CD4-positive, alpha-beta T cell (primary cell): Measurements from ENCODE around the gene TMEM170A. TPM values are rescaled to one million over a fixed set of nuclear protein-coding genes. Genes with fewer than 3 reads are reported as not detected.

Experiments used
- ATAC-seq: fragments of 200-7000 bp; cut with Tn5 transposase; one replicate; pipeline ENCODE4 v1.10.0; 2022; ENCODE audit warnings: mild to moderate bottlenecking; ENCODE audit not compliant: poor library complexity
- CTCF ChIA-PET: fragments of 350-600 bp; sonication (Branson Sonifier 250); formaldehyde crosslinking; loops from one replicate; lab custom pipeline; 2021; ENCODE audit warnings: antibody characterized with exemption, inconsistent platforms; lab: Charles Lee
- POLR2A ChIA-PET: fragments of 350-600 bp; sonication (Branson Sonifier 250); formaldehyde crosslinking; loops from one replicate; lab custom pipeline; 2021; ENCODE audit warnings: antibody characterized with exemption, inconsistent platforms; lab: Charles Lee
- DNase-seq, 14 experiments: peaks; one replicate each; pipeline ENCODE4 v3.0.0-alpha.2; 2013 to 2020; ENCODE audit warnings: mixed read lengths in 2 of 14
- H3K27ac ChIP-seq, 2 donors: one replicate each; pipeline versions ENCODE4 v1.5.1 to v1.7.0; 2013; ENCODE audit warnings: low read length in 2 of 2, low read depth in 1 of 2, mild to moderate bottlenecking in 1 of 2
- H3K27me3 ChIP-seq, 2 experiments: 1 replicate in 1 of 2; 2 replicates in 1 of 2; pipeline versions ENCODE4 v1.6.1 to v1.7.0; 2013; ENCODE audit warnings: low read length in 2 of 2, control low read depth in 1 of 2, mild to moderate bottlenecking in 1 of 2, moderate library complexity in 1 of 2; ENCODE audit not compliant: insufficient read depth in 2 of 2, control insufficient read depth in 1 of 2
- H3K36me3 ChIP-seq: one replicate; pipeline ENCODE4 v1.6.1; 2013; ENCODE audit warnings: low read length, control low read depth; ENCODE audit not compliant: insufficient read depth
- H3K4me1 ChIP-seq: one replicate; pipeline ENCODE4 v1.6.1; 2013; ENCODE audit warnings: low read length, control low read depth; ENCODE audit not compliant: insufficient read depth
- H3K4me3 ChIP-seq: one replicate; pipeline ENCODE4 v1.5.1; 2013; ENCODE audit warnings: mild to moderate bottlenecking, low read length, moderate library complexity
- H3K9me3 ChIP-seq, 2 experiments: 1 replicate in 1 of 2; 2 replicates in 1 of 2; pipeline versions ENCODE4 v1.6.1 to v1.7.0; 2013; ENCODE audit warnings: low read length in 2 of 2, mild to moderate bottlenecking in 2 of 2, control low read depth in 1 of 2, moderate library complexity in 1 of 2; ENCODE audit not compliant: control insufficient read depth in 1 of 2, insufficient read depth in 1 of 2
- H3K27ac Mint-ChIP-seq: one replicate; pipeline ENCODE4 v1.8.0; 2020; ENCODE audit warnings: mixed read lengths
- H3K27me3 Mint-ChIP-seq: one replicate; pipeline ENCODE4 v1.8.0; 2021; ENCODE audit warnings: mixed read lengths
- H3K36me3 Mint-ChIP-seq: one replicate; pipeline ENCODE4 v1.8.0; 2021; ENCODE audit warnings: low read depth, mixed read lengths
- H3K4me1 Mint-ChIP-seq: one replicate; pipeline ENCODE4 v1.8.0; 2021; ENCODE audit warnings: low read depth, mixed read lengths
- H3K4me3 Mint-ChIP-seq: one replicate; pipeline ENCODE4 v1.8.0; 2020; ENCODE audit warnings: mild to moderate bottlenecking, mixed read lengths
- H3K9me3 Mint-ChIP-seq: one replicate; pipeline ENCODE4 v1.8.0; 2020; ENCODE audit warnings: mixed read lengths
- intact Hi-C, 2 experiments: fragments of 100-400 bp; cut with DNase I in 1 of 2; cut with micrococcal nuclease in 1 of 2; formaldehyde crosslinking; loops; one replicate each; pipeline versions ENCODE4 v1.15.1 to v1.9.0; 2023 to 2025; cut with DNase I, micrococcal nuclease
- total RNA-seq, 174 experiments: library from RNA in 2 of 174; stranded (reverse) in 2 of 174; gene quantifications; one replicate each; pipeline ENCODE4 v1.2.3 and lab custom pipeline; 2021 to 2026
- TF ChIP-seq, protein P1 (sequence below): fragments of 200-600 bp; IDR thresholded peaks from one replicate; pipeline ENCODE4 v1.8.0; 2022; ENCODE audit warnings: antibody characterized with exemption, mild to moderate bottlenecking

Gene TMEM170A
- total RNA-seq, 2 experiments from 2014 or later: 34.3 to 37.8 TPM

DNA sequence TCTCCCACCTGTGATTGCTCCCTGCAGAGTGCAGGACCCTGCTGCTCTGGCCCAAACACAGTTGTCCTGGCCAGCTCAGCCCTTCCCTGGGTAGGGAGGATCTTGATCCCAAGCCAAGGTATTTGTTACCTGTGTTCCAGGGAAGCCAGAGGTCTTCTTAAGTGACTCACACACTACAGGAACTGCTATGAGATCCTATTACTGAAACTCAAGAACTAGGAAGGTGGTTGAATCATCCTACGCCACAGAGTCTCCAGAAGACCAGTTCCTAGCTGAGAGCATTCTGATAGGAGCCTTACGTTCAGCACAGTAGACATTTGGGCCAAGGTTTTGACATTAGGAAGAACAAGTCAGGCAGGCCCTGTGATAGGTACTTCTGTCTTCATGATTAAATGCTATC lies 18.7 kb upstream of the TMEM170A start:
- Mint-ChIP-seq H3K4me1 (no peaks in the 10 kb centered on the region), H3K36me3 (no peaks in the 10 kb centered on the region), H3K9me3 (no peaks in the 10 kb centered on the region), H3K27ac (no peak overlapping the region), H3K4me3 (no peak overlapping the region), H3K27me3 (peaks cover 24% of the 10 kb centered on the region)
- POLR2A ChIA-PET: no interaction called here
- DNase-seq (no peak), ATAC-seq (no peak)
- TF ChIP-seq, protein P1, sequence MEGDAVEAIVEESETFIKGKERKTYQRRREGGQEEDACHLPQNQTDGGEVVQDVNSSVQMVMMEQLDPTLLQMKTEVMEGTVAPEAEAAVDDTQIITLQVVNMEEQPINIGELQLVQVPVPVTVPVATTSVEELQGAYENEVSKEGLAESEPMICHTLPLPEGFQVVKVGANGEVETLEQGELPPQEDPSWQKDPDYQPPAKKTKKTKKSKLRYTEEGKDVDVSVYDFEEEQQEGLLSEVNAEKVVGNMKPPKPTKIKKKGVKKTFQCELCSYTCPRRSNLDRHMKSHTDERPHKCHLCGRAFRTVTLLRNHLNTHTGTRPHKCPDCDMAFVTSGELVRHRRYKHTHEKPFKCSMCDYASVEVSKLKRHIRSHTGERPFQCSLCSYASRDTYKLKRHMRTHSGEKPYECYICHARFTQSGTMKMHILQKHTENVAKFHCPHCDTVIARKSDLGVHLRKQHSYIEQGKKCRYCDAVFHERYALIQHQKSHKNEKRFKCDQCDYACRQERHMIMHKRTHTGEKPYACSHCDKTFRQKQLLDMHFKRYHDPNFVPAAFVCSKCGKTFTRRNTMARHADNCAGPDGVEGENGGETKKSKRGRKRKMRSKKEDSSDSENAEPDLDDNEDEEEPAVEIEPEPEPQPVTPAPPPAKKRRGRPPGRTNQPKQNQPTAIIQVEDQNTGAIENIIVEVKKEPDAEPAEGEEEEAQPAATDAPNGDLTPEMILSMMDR: no peak
- Histone ChIP-seq H3K4me1 (no peaks in the 10 kb centered on the region), H3K27ac (no peak overlapping the region), H3K27me3 (no peaks in the 10 kb centered on the region), H3K36me3 (no peaks in the 10 kb centered on the region), H3K4me3 (no peak overlapping the region), H3K9me3 (peaks cover 0 to 13% of the 10 kb centered on the region in 2 experiments)
- intact Hi-C loops: no loop called here
- CTCF ChIA-PET: no interaction called here

DNA sequence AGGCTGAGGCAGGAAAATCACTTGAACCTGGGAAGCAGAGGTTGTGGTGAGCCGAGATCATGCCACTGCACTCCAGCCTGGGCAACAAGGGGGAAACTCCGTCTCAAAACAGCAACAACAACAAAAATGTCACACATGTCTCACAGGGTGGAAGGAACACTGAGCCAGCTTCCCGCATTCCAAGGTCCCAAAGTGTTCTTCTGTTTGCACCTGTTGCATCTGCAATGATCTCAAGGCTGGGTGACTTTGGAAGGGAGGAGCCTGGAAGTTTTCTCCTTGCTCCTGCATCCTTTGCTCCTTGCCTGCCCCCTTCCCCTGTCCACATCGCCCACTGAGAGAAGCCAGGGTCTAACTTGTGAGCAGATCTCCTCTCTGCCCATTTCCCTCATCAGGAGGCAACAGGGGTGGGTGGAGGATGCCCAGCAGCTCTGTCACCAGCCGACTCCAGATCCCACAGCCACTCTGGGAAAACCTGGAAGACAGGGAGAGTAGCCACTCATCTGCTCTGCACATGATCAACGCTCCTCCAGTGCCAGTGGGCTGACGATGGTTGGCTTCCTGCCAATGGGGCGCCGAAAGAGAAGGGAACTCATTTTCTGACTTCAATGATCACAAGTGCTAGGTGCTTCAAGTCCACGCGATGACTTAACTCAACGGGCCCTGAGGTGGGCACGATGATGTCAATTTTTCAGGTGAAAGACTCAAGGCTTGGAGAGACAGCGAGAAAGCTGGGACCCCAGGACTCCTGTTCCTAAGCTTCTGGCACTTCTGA lies 18.1 kb upstream of the TMEM170A start:
- H3K4me1 ChIP-seq: no peaks in the 10 kb centered on the region
- H3K27me3 ChIP-seq: no peaks in the 10 kb centered on the region
- ChIA-PET POLR2A (no interaction called here), CTCF (no interaction called here)
- peaks cover 28% of the 10 kb centered on the region for H3K27me3 Mint-ChIP-seq
- no peak overlapping the region for H3K27ac Mint-ChIP-seq
- no peak overlapping the region for H3K4me3 Mint-ChIP-seq
- DNase-seq (no peak), ATAC-seq (no peak)
- intact Hi-C loops: no loop called here
- H3K9me3 ChIP-seq: peaks cover 0 to 13% of the 10 kb centered on the region in 2 experiments
- TF ChIP-seq, protein P1: no peak
- H3K36me3 ChIP-seq: no peaks in the 10 kb centered on the region
- H3K27ac ChIP-seq: no peak overlapping the region
- no peak overlapping the region for H3K4me3 ChIP-seq
- H3K36me3 Mint-ChIP-seq: no peaks in the 10 kb centered on the region
- no peaks in the 10 kb centered on the region for H3K9me3 Mint-ChIP-seq
- no peaks in the 10 kb centered on the region for H3K4me1 Mint-ChIP-seq

DNA sequence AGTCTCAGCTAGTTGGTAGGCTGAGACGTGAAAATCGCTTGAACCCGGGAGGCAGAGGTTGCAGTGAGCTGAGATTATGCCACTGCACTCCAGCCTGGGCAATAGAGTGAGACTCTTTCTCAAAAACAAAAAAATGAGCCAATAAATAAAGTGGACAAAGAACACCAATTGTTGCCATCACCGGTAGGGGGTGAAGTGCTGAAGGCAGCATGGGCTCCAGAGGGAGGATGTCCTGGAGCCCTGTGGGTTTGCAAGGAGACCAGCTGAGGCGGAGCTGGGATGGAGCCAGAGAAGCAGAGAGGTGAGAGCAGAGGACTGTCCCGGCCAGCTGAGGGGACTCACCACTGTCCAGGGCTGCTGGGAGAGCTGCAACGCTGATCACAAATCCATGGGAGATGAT lies 17.0 kb upstream of the TMEM170A start:
- Mint-ChIP-seq H3K4me3 (no peak overlapping the region), H3K36me3 (no peaks in the 10 kb centered on the region), H3K27me3 (peaks cover 24% of the 10 kb centered on the region), H3K4me1 (no peaks in the 10 kb centered on the region), H3K27ac (no peak overlapping the region), H3K9me3 (no peaks in the 10 kb centered on the region)
- intact Hi-C loops: no loop called here
- Histone ChIP-seq H3K9me3 (peaks cover 0 to 13% of the 10 kb centered on the region in 2 experiments), H3K4me3 (no peak overlapping the region), H3K4me1 (no peaks in the 10 kb centered on the region), H3K27ac (no peak overlapping the region), H3K36me3 (no peaks in the 10 kb centered on the region), H3K27me3 (no peaks in the 10 kb centered on the region)
- CTCF ChIA-PET: no interaction called here
- no peak for DNase-seq
- TF ChIP-seq, protein P1: no peak
- POLR2A ChIA-PET: no interaction called here
- no peak for ATAC-seq
